ENCODE measurements around the gene CCDC92. TPM values are rescaled to one million over a fixed set of nuclear protein-coding genes. Genes with fewer than 3 reads are reported as not detected.

CCDC92 gene
- total and polyA plus RNA-seq, 2 donors (not counting 1 experiment from before 2014, with no cell fraction given), result 26.6 to 36.2 TPM

DNA sequence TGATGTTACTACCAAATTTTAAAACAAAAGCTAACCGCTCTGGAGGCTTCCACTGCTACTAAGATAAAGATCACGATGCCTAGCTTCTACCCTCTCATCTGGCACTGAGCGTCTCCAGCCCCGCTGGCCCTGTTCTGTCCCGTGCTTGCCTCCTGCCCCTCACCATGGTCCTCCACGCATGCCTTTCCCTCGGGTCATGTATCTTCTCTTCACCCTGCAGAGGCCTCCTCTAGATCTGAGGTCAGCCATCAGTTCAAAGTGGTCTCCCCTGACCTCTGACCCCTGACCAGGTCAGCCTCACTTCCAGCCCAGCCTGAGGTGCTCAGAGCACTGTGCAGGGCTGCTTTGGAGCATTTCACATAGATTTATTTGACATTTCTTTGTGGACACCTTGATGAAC lies 28.7 kb upstream of the CCDC92 start:
- Histone ChIP-seq H3K79me2 (ENCODE audit: control insufficient read depth, insufficient read depth, low read length) (peaks cover 7% of the 10 kb centered on the region), H3K27me3 (replicated peaks in 1 of 4; ENCODE audit: control extremely low read depth in 1 of 4, control insufficient read depth in 3 of 4, insufficient read depth in 4 of 4, low read length in 3 of 4) (no peaks in the 10 kb centered on the region), H3K9me3 (ENCODE audit: control extremely low read depth in 1 of 3, control insufficient read depth in 2 of 3, insufficient read depth in 1 of 3, low read length in 2 of 3) (no peaks in the 10 kb centered on the region), H3K27ac (ENCODE audit: low read length in 2 of 2) (no peak overlapping the region), H4K20me1 (ENCODE audit: control insufficient read depth, insufficient read depth, low read length, poor library complexity, severe bottlenecking) (no peaks in the 10 kb centered on the region), H3K4me1 (ENCODE audit: control insufficient read depth in 2 of 2, insufficient read depth in 2 of 2, low read length in 2 of 2) (peaks cover 9% of the 10 kb centered on the region in 2 donors), H3K9ac (ENCODE audit: low read length) (no peak overlapping the region), H3K4me2 (replicated peaks; ENCODE audit: low read depth, low read length, poor library complexity, severe bottlenecking) (no peak overlapping the region), H2AFZ (ENCODE audit: insufficient read depth, low read depth, low read length, poor library complexity, severe bottlenecking) (no peak overlapping the region), H3K4me3 (ENCODE audit: control extremely low read depth in 1 of 5, extremely low read depth in 1 of 5, insufficient read depth in 1 of 5, low read depth in 2 of 5, low read length in 4 of 5) (no peak overlapping the region), H3K36me3 (replicated peaks in 1 of 2; ENCODE audit: control extremely low read depth in 1 of 2, control insufficient read depth in 1 of 2, extremely low read depth in 1 of 2, insufficient read depth in 2 of 2, low read length in 1 of 2) (peaks cover 2 to 36% of the 10 kb centered on the region in 2 experiments)
- ATAC-seq (ENCODE audit: low read depth) (no peak), DNase-seq (no peak)
- ChIA-PET POLR2A (no interaction called here), CTCF (no interaction called here)
- no peak overlapping the region for H3K27ac Mint-ChIP-seq
- peaks cover 9% of the 10 kb centered on the region for H3K4me1 Mint-ChIP-seq
- no peaks in the 10 kb centered on the region for H3K27me3 Mint-ChIP-seq
- H3K4me3 Mint-ChIP-seq, result no peak overlapping the region
- intact Hi-C loops (cut with micrococcal nuclease), result no loop called here
- 96% methylated on average over 7 of the region's 7 CpGs for WGBS (ENCODE audit: insufficient coverage)
- no peak for TF ChIP-seq EZH2 (IDR thresholded peaks at IDR 0.05; ENCODE audit: borderline replicate concordance, insufficient read depth, low read depth, low read length, poor library complexity, severe bottlenecking)
- TF ChIP-seq, protein P1, sequence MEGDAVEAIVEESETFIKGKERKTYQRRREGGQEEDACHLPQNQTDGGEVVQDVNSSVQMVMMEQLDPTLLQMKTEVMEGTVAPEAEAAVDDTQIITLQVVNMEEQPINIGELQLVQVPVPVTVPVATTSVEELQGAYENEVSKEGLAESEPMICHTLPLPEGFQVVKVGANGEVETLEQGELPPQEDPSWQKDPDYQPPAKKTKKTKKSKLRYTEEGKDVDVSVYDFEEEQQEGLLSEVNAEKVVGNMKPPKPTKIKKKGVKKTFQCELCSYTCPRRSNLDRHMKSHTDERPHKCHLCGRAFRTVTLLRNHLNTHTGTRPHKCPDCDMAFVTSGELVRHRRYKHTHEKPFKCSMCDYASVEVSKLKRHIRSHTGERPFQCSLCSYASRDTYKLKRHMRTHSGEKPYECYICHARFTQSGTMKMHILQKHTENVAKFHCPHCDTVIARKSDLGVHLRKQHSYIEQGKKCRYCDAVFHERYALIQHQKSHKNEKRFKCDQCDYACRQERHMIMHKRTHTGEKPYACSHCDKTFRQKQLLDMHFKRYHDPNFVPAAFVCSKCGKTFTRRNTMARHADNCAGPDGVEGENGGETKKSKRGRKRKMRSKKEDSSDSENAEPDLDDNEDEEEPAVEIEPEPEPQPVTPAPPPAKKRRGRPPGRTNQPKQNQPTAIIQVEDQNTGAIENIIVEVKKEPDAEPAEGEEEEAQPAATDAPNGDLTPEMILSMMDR (IDR thresholded peaks at IDR 0.05), result no peak
- no peaks in the 10 kb centered on the region for H3K9me3 Mint-ChIP-seq (ENCODE audit: insufficient read depth)

GRCh38 chr12:124000111-124000510 lies 27.5 kb upstream of the CCDC92 start:
- H3K4me1 Mint-ChIP-seq, result no peaks in the 10 kb centered on the region
- H3K4me3 Mint-ChIP-seq, result no peak overlapping the region
- intact Hi-C loops (cut with micrococcal nuclease), result no loop called here
- H3K36me3 ChIP-seq (replicated peaks in 1 of 2; ENCODE audit: control extremely low read depth in 1 of 2, control insufficient read depth in 1 of 2, extremely low read depth in 1 of 2, insufficient read depth in 2 of 2, low read length in 1 of 2), result peaks cover 2 to 36% of the 10 kb centered on the region in 2 experiments
- H3K79me2 ChIP-seq (ENCODE audit: control insufficient read depth, insufficient read depth, low read length), result peaks cover 9% of the 10 kb centered on the region
- H3K4me3 ChIP-seq (ENCODE audit: control extremely low read depth in 1 of 5, extremely low read depth in 1 of 5, insufficient read depth in 1 of 5, low read depth in 2 of 5, low read length in 4 of 5), result no peak overlapping the region
- ChIA-PET POLR2A (no interaction called here), CTCF (interaction anchor here (1.3 kb wide), 1 partner anchor 16 kb away, joined by 3 read pairs; no protein-coding TSS in a partner anchor)
- no peak for TF ChIP-seq EZH2 (IDR thresholded peaks at IDR 0.05; ENCODE audit: borderline replicate concordance, insufficient read depth, low read depth, low read length, poor library complexity, severe bottlenecking)
- TF ChIP-seq, protein P1 (IDR thresholded peaks at IDR 0.05), result no peak
- DNase-seq (no peak), ATAC-seq (ENCODE audit: low read depth) (no peak)
- H3K27me3 ChIP-seq (replicated peaks in 1 of 4; ENCODE audit: control extremely low read depth in 1 of 4, control insufficient read depth in 3 of 4, insufficient read depth in 4 of 4, low read length in 3 of 4), result no peaks in the 10 kb centered on the region
- H3K27ac Mint-ChIP-seq, result no peak overlapping the region
- peaks cover 6% of the 10 kb centered on the region for H4K20me1 ChIP-seq (ENCODE audit: control insufficient read depth, insufficient read depth, low read length, poor library complexity, severe bottlenecking)
- no peak overlapping the region for H3K27ac ChIP-seq (ENCODE audit: low read length in 2 of 2)
- no peaks in the 10 kb centered on the region for H3K9me3 ChIP-seq (ENCODE audit: control extremely low read depth in 1 of 3, control insufficient read depth in 2 of 3, insufficient read depth in 1 of 3, low read length in 2 of 3)
- no peak overlapping the region for H3K9ac ChIP-seq (ENCODE audit: low read length)
- H2AFZ ChIP-seq (ENCODE audit: insufficient read depth, low read depth, low read length, poor library complexity, severe bottlenecking), result no peak overlapping the region
- H3K4me2 ChIP-seq (replicated peaks; ENCODE audit: low read depth, low read length, poor library complexity, severe bottlenecking), result no peak overlapping the region
- no peaks in the 10 kb centered on the region for H3K9me3 Mint-ChIP-seq (ENCODE audit: insufficient read depth)
- whole genome bisulfite sequencing (ENCODE audit: insufficient coverage), result 94% methylated on average over 5 of the region's 5 CpGs
- H3K4me1 ChIP-seq (ENCODE audit: control insufficient read depth in 2 of 2, insufficient read depth in 2 of 2, low read length in 2 of 2), result no peaks in the 10 kb centered on the region
- no peaks in the 10 kb centered on the region for H3K27me3 Mint-ChIP-seq
